VCaP (cell line): ENCODE data around the gene EPYC.

Experiments
- H3K27ac ChIP-seq: fragments of 450-650 bp; 2 replicates; pipeline ENCODE4 v1.5.1; 2017
- CTCF ChIP-seq: fragments of 450-650 bp; conservative IDR thresholded peaks from 2 replicates; pipeline ENCODE4 v1.5.1; 2017; ENCODE audit warnings: mild to moderate bottlenecking, moderate library complexity

The EPYC gene

GRCh38 chr12:91033251-91033650 is 28.5 kb upstream of the EPYC start:
- TF ChIP-seq CTCF: no peak
- H3K27ac ChIP-seq: peak overlapping the region; percentile 61

GRCh38 chr12:91023326-91024004 is 18.7 kb upstream of the EPYC start:
- no peak overlapping the region for H3K27ac ChIP-seq
- TF ChIP-seq CTCF: no peak

- no peak for TF ChIP-seq CTCF
- H3K27ac ChIP-seq: no peak overlapping the region
Measured at GRCh38 chr12:91021076-91021475, 16.3 kb upstream of the EPYC start.

- H3K27ac ChIP-seq: no peak overlapping the region
- TF ChIP-seq CTCF: no peak
Measured at GRCh38 chr12:91019455-91019854, 14.7 kb upstream of the EPYC start.

- no peak for TF ChIP-seq CTCF
- H3K27ac ChIP-seq: no peak overlapping the region
Measured at GRCh38 chr12:91017511-91018263, 12.9 kb upstream of the EPYC start.

GRCh38 chr12:91017043-91017442 is 12.3 kb upstream of the EPYC start:
- no peak overlapping the region for H3K27ac ChIP-seq
- no peak for TF ChIP-seq CTCF

- TF ChIP-seq CTCF: no peak
- H3K27ac ChIP-seq: no peak overlapping the region
Measured at GRCh38 chr12:91009319-91009950, 4.7 kb upstream of the EPYC start.
